Activated CD4-positive, alpha-beta T cell treated with anti-CD3 and anti-CD28 coated beads for 36 hours (primary cell): ENCODE data around the gene HOXB8. TPM values are rescaled to one million over a fixed set of nuclear protein-coding genes. Genes with fewer than 3 reads are reported as not detected.

Experiments
- ATAC-seq: fragments of 200-7000 bp; cut with Tn5 transposase; one replicate; pipeline ENCODE4 v1.10.0; 2021; ENCODE audit warnings: mild to moderate bottlenecking, moderate library complexity
- CTCF ChIA-PET: fragments of 350-600 bp; sonication (Branson Sonifier 250); formaldehyde crosslinking; loops from one replicate; lab custom pipeline; 2021; ENCODE audit warnings: antibody characterized with exemption; lab: Charles Lee
- POLR2A ChIA-PET: fragments of 350-600 bp; sonication (Branson Sonifier 250); formaldehyde crosslinking; loops from one replicate; lab custom pipeline; 2021; ENCODE audit warnings: antibody characterized with exemption, inconsistent platforms; lab: Charles Lee
- DNase-seq: peaks from one replicate; pipeline ENCODE4 v3.0.0-alpha.2; 2020
- H3K27ac Mint-ChIP-seq: one replicate; pipeline ENCODE4 v1.8.0; 2021; ENCODE audit warnings: mixed read lengths
- H3K27me3 Mint-ChIP-seq: one replicate; pipeline ENCODE4 v1.8.0; 2021; ENCODE audit warnings: mixed read lengths
- H3K36me3 Mint-ChIP-seq: one replicate; pipeline ENCODE4 v1.8.0; 2021; ENCODE audit warnings: low read depth, mixed read lengths
- H3K4me1 Mint-ChIP-seq: one replicate; pipeline ENCODE4 v1.8.0; 2021; ENCODE audit warnings: mixed read lengths
- H3K4me3 Mint-ChIP-seq: one replicate; pipeline ENCODE4 v1.8.0; 2021; ENCODE audit warnings: mild to moderate bottlenecking, moderate library complexity, mixed read lengths
- H3K9me3 Mint-ChIP-seq: one replicate; pipeline ENCODE4 v1.8.0; 2021; ENCODE audit warnings: low read depth, mixed read lengths
- intact Hi-C, 2 experiments: fragments of 100-400 bp; cut with DNase I in 1 of 2; cut with micrococcal nuclease in 1 of 2; formaldehyde crosslinking; loops; one replicate each; pipeline versions ENCODE4 v1.14.2 to v1.15.1; 2022 to 2024; cut with DNase I, micrococcal nuclease
- total RNA-seq, 2 experiments: library from RNA; stranded (reverse); gene quantifications; one replicate each; pipeline ENCODE4 v1.2.3, GENCODE V29; 2021

Gene HOXB8
- total RNA-seq, 2 experiments from 2014 or later, result not detected

DNA sequence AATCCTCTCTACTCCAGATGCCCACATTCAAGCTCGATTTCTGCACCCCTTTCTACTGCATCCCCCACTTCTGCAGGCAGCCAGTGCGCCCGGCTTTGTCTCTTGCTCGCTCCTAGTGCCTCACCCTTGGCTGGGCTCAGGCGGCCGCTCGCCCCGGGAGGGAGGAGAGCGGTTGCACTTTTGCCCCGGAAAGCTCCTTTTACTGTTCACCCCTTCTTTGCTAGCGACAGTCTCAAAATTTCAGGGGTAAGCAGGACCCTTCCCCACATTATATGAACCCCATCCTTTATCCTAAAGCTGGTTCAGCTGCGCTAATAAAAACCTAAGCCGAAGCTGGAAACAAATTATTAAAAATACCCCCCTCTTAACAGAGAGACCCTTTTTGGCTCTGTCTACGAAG lies 22.5 kb downstream of the HOXB8 start:
- CTCF ChIA-PET, result interaction anchor here (0.6 to 6.7 kb wide), 57 partner anchors 9 to 567 kb away, joined by 3 to 74 read pairs (median 5); partner anchors contain the start of genes HOXB8 and HOXB9
- H3K27me3 Mint-ChIP-seq, result peaks cover 81% of the 10 kb centered on the region
- no peak overlapping the region for H3K27ac Mint-ChIP-seq
- ATAC-seq (no peak), DNase-seq (peak; percentile 55)
- H3K4me3 Mint-ChIP-seq, result peak overlapping the region; percentile 67
- no peaks in the 10 kb centered on the region for H3K9me3 Mint-ChIP-seq
- POLR2A ChIA-PET, result interaction anchor here (0.9 kb wide), 1 partner anchor 9 kb away, joined by 3 read pairs; no protein-coding TSS in a partner anchor
- H3K36me3 Mint-ChIP-seq, result no peaks in the 10 kb centered on the region
- intact Hi-C loops, result loop anchor here (2.0 to 10.0 kb wide), 6 partner anchors 330 to 510 kb away; no protein-coding TSS in a partner anchor
- H3K4me1 Mint-ChIP-seq, result peaks cover 33% of the 10 kb centered on the region

DNA sequence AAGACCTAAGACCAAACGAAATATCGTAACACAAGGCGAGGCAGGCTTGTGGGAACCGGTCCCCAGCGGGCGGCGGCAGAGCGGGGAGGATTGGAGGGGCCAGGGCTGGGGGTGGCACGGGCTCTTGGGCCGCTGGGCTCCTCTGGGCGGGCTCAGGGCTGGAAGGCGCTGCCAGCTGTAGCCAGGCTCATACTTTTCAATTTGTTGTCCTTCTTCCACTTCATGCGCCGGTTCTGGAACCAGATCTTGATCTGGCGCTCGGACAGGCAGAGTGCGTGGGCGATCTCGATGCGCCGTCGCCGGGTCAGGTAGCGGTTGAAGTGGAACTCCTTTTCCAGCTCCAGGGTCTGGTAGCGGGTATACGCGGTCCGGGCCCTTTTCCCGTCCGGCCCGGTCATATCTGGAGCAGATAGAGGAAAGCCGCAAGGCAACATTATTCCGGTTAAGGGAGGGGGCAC lies 23.0 kb downstream of the HOXB8 start:
- ChIA-PET POLR2A (interaction anchor here (0.9 kb wide), 1 partner anchor 9 kb away, joined by 3 read pairs; no protein-coding TSS in a partner anchor), CTCF (interaction anchor here (0.6 to 6.7 kb wide), 27 partner anchors 8 to 566 kb away, joined by 3 to 74 read pairs (median 7); partner anchors contain the start of genes HOXB8 and HOXB9)
- Mint-ChIP-seq H3K27ac (no peak overlapping the region), H3K9me3 (no peaks in the 10 kb centered on the region), H3K27me3 (peaks cover 82% of the 10 kb centered on the region), H3K36me3 (no peaks in the 10 kb centered on the region), H3K4me1 (peaks cover 28% of the 10 kb centered on the region), H3K4me3 (no peak overlapping the region)
- intact Hi-C loops, result loop anchor here (2.0 to 10.0 kb wide), 6 partner anchors 330 to 510 kb away; no protein-coding TSS in a partner anchor
- ATAC-seq, result no peak
- DNase-seq, result no peak

DNA sequence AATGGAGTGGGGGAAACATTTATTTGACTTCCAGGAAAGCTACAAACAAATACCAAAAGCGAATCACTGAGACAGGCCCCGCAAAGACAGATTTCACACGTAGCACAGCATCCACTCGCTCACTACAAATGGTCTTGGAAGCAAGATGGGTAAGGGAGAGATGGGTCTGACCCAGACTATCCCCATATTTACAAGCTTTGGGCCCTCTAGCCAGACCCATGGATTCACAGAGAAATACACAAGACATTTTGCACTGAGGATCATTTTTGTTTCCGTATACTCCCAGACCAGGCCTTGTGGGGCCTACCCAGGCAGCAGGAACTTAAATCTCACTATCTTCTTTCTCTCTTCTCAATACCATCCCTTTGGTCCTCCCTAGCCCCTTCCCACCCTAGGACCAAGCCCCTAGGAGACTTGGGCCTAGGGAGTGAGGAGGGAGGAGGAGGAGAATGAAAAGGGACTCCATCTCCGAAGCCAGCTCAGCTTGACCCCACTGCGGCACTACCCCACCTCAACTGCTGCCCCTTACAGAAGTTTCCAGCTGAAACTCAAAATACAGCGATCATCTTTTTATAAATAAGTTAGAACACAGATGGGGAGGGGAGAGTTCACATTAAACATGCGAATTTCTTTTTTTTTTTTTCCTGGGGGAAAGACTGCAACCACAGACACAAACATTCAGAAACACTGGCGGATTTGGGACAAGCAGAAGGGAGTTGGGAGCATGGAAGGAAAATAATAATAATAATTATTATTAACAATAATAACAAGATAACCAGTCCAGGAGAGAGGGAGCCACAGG lies 23.6 kb downstream of the HOXB8 start:
- ATAC-seq, result no peak
- peaks cover 23% of the 10 kb centered on the region for H3K4me1 Mint-ChIP-seq
- no peak overlapping the region for H3K4me3 Mint-ChIP-seq
- no peak overlapping the region for H3K27ac Mint-ChIP-seq
- CTCF ChIA-PET, result interaction anchor here (0.6 to 6.7 kb wide), 12 partner anchors 11 to 565 kb away, joined by 3 to 74 read pairs (median 5); no protein-coding TSS in a partner anchor
- POLR2A ChIA-PET, result no interaction called here
- no peaks in the 10 kb centered on the region for H3K9me3 Mint-ChIP-seq
- no peak for DNase-seq
- H3K36me3 Mint-ChIP-seq, result no peaks in the 10 kb centered on the region
- intact Hi-C loops, result loop anchor here (2.0 to 10.0 kb wide), 6 partner anchors 329 to 509 kb away; no protein-coding TSS in a partner anchor
- H3K27me3 Mint-ChIP-seq, result peaks cover 81% of the 10 kb centered on the region

DNA sequence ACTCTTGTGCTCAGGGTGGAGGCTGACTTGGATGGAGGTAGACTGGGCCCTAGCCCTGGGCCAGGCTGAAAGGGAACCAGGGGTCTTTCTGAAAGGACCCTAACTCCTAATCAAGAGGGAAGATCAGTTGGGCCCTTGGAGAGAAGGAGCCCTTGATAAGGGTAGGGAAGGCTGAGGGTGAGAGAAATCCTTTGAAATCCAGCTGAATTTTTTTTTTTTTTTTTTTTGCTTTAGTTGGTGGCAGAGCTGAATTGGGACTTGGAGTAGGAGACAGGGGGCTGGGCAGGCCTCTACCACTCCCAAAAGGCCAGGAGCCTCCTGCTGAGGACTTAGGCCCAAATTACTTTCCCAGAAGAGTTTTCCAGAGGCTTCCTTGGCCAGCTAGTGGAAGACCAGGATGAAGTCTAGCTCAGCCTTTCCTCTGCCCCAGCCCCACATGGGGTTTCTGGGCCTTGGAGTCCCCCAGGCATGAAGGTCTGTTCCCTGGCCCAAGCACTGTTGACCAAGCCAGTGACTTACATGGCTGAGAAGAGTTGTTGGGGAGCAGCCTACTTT lies 24.4 kb downstream of the HOXB8 start:
- POLR2A ChIA-PET, result interaction anchor here (0.6 kb wide), 2 partner anchors 29 to 238 kb away, joined by 3 read pairs; no protein-coding TSS in a partner anchor
- Mint-ChIP-seq H3K4me1 (peaks cover 28% of the 10 kb centered on the region), H3K27me3 (peaks cover 83% of the 10 kb centered on the region), H3K27ac (no peak overlapping the region), H3K4me3 (no peak overlapping the region), H3K9me3 (no peaks in the 10 kb centered on the region), H3K36me3 (no peaks in the 10 kb centered on the region)
- no peak for DNase-seq
- CTCF ChIA-PET, result interaction anchor here (0.7 to 1.9 kb wide), 9 partner anchors 12 to 528 kb away, joined by 3 to 6 read pairs (median 3); no protein-coding TSS in a partner anchor
- no peak for ATAC-seq
- intact Hi-C loops, result loop anchor here (5.0 to 10.0 kb wide), 5 partner anchors 328 to 508 kb away; no protein-coding TSS in a partner anchor

DNA sequence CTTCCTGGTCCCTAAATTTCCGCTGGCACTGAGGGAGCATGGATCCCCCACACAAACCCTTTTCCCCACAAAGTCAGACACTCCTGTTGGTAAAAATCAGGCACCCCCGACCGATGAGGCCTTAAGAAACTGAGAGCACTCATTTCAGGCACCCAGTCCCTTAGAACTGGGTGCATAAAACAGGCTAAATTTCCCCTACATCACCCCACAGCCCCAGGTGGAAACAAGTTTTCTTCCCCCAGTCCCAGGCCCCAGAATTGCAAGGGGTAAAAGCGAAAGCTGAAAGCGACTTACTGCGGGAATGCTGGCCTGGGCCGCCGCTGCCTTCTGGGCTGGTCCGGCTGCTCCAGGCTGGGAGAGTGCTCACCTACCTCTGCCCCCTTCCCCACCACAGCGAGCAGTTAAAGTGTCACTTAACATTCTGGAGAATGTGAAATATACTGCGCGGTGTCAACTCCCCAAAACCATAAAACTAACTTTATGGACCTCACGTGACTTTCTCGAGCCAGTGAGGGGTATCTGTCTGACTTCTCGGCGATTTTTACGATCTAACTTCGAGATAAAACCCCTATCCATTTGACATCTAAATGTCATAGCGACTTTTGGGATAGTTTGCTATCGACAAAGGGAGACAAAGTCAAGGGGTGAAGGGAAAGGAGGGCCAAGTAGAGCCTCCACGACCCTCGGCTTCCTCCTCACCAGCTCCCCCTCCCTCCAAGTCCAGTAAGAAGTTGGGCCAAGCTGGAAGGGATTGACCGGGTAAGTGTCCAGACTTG lies 25.1 kb downstream of the HOXB8 start, which contains the start of gene HOXB3:
Gene HOXB3, minus strand, starts transcription at position 411 of the 776 bp plus-strand sequence. CDS start 37,767 bp downstream, outside the sequence.
- CTCF ChIA-PET, result interaction anchor here (0.7 to 1.9 kb wide), 12 partner anchors 11 to 527 kb away, joined by 3 to 6 read pairs (median 4); no protein-coding TSS in a partner anchor
- DNase-seq (no peak), ATAC-seq (no peak)
- POLR2A ChIA-PET, result interaction anchor here (0.6 to 1.6 kb wide), 3 partner anchors 29 to 256 kb away, joined by 3 read pairs; no protein-coding TSS in a partner anchor
- peaks cover 82% of the 10 kb centered on the region for H3K27me3 Mint-ChIP-seq
- peaks cover 34% of the 10 kb centered on the region for H3K4me1 Mint-ChIP-seq
- H3K9me3 Mint-ChIP-seq, result no peaks in the 10 kb centered on the region
- H3K36me3 Mint-ChIP-seq, result no peaks in the 10 kb centered on the region
- intact Hi-C loops, result loop anchor here (5.0 to 10.0 kb wide), 5 partner anchors 328 to 508 kb away; no protein-coding TSS in a partner anchor
- no peak within 1 kb of the TSS for H3K4me3 Mint-ChIP-seq
- no peak within 1 kb of the TSS for H3K27ac Mint-ChIP-seq

DNA sequence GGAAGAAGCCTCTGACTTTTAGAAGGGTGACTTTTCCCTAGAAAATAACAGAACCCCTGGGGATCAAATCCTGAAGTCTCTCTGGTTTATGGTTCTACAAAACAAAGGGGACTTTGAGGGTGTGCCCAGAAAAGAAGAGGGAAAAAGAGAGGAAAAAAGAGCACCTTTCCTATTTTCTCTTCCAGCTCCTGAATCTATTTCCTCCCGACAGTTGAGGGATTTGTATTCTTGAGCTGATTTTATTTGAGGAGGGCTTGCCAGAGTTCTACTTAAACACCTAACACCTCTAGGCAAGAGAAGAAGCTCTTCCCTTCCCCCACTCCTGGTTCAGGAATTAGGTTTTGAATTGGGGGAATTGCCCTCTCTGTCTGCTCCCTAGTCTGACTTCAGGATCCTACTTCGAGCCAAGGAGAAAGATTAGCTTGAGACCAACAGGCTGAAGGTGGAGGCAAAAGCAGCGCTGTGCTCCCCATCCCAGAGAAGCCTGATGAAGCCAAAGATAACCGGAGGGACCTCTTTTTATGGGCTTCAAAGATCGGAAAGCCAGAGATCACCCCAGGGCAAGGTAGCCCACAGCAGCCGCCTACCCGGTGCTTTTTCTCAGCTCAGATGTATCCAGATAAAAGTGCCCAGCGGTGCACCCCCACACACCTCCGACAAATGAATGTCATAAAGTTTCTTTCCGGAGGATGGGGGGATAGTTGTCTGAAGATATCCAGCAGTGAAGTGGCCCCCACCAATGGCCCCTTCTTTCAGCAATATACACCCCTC lies 25.8 kb downstream of the HOXB8 start:
- ChIA-PET CTCF (interaction anchor here (0.7 to 2.3 kb wide), 14 partner anchors 12 to 330 kb away, joined by 3 to 13 read pairs (median 4); no protein-coding TSS in a partner anchor), POLR2A (interaction anchor here (1.6 kb wide), 1 partner anchor 255 kb away, joined by 3 read pairs; no protein-coding TSS in a partner anchor)
- peaks cover 38% of the 10 kb centered on the region for H3K4me1 Mint-ChIP-seq
- no peak overlapping the region for H3K27ac Mint-ChIP-seq
- no peak for ATAC-seq
- DNase-seq, result no peak
- no peaks in the 10 kb centered on the region for H3K9me3 Mint-ChIP-seq
- H3K36me3 Mint-ChIP-seq, result no peaks in the 10 kb centered on the region
- no peak overlapping the region for H3K4me3 Mint-ChIP-seq
- intact Hi-C loops, result no loop called here
- peaks cover 86% of the 10 kb centered on the region for H3K27me3 Mint-ChIP-seq

DNA sequence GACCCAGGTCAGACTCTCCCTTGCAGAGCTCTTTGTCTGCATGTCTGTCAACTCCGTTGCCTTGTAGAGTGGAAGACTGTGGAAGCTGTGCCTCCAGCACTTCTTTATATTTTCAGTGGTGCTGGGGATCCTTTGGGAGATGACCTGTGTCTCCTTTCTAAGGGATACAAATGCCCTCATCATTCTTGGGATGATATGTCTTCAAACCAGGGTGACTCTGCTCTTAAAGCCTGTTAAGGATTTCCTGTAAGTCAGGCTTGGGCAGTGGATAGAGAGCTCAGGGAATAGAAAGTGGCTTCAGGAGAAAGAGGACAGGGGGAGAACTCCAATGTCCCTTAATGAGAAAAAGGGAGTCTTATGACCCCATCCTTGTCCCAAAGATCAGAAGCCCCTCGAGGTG lies 26.6 kb downstream of the HOXB8 start:
- H3K4me3 Mint-ChIP-seq, result no peak overlapping the region
- H3K9me3 Mint-ChIP-seq, result no peaks in the 10 kb centered on the region
- CTCF ChIA-PET, result interaction anchor here (0.8 to 2.3 kb wide), 13 partner anchors 18 to 329 kb away, joined by 3 to 13 read pairs (median 5); no protein-coding TSS in a partner anchor
- peaks cover 35% of the 10 kb centered on the region for H3K4me1 Mint-ChIP-seq
- ATAC-seq, result no peak
- intact Hi-C loops, result no loop called here
- no peak for DNase-seq
- POLR2A ChIA-PET, result interaction anchor here (1.6 kb wide), 1 partner anchor 255 kb away, joined by 3 read pairs; no protein-coding TSS in a partner anchor
- H3K27ac Mint-ChIP-seq, result no peak overlapping the region
- peaks cover 86% of the 10 kb centered on the region for H3K27me3 Mint-ChIP-seq
- H3K36me3 Mint-ChIP-seq, result no peaks in the 10 kb centered on the region

DNA sequence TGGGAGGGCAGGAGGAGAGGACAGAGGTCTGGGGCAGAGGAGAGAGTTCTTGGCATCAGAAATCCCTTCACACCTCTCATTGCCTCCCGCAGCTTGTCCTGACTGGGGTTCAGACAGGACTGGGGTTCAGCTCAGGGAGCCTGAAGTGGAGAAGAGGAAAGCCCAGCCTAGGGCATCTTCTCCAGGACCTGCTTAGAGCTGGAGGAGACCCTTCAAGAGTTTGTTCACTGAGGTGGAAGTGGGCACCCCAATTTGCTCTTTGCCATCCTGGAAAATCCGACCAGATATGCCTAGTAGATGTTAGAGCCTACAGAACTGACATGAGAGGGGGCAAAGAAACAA lies 27.0 kb downstream of the HOXB8 start:
- Mint-ChIP-seq H3K4me3 (no peak overlapping the region), H3K4me1 (peaks cover 31% of the 10 kb centered on the region), H3K27me3 (peaks cover 89% of the 10 kb centered on the region), H3K36me3 (no peaks in the 10 kb centered on the region), H3K9me3 (no peaks in the 10 kb centered on the region), H3K27ac (no peak overlapping the region)
- ATAC-seq, result no peak
- ChIA-PET CTCF (interaction anchor here (0.8 to 2.3 kb wide), 15 partner anchors 19 to 329 kb away, joined by 3 to 13 read pairs (median 5); no protein-coding TSS in a partner anchor), POLR2A (interaction anchor here (0.5 to 1.6 kb wide), 2 partner anchors 145 to 254 kb away, joined by 3 read pairs; no protein-coding TSS in a partner anchor)
- intact Hi-C loops, result no loop called here
- no peak for DNase-seq

DNA sequence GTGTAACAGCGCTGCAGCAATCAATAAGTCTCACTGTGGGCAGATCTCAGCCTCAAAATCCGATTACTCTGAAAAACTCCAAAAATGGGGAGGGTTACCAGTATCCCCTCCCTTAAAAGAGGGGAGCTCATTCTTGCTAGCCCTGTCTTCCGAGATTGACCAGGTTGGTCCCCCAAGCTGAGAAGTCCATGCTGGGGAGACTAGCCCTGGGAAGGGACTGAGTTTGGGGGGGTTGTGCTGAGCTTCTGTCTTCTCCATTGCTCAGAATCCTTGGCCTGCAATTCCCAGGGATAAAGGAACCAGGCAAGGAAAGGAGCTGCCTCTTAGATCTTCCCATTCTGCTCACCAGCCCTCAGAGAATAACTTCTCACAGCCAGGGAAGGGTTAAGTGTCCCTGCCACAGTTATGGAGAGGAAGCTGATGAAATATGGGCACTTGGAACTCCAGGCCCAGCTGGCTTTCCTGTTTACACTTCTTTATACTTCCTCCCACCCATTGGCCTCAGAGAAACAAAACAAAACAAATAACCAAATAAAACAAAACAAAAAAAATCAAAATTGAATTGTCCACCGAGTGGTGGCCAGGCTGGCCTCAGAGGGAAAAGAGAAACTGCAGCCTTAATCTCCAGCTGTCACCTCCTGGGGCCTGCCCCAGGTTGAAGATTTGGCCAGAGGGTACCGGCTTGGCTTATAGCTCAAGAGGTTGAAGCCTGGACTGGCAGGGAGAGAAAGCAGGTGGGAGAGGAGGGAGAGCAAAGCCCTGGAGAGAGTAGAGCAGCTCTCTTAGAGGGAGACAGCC lies 27.6 kb downstream of the HOXB8 start:
- peaks cover 89% of the 10 kb centered on the region for H3K27me3 Mint-ChIP-seq
- H3K4me3 Mint-ChIP-seq, result no peak overlapping the region
- no peak overlapping the region for H3K27ac Mint-ChIP-seq
- no peak for ATAC-seq
- intact Hi-C loops, result no loop called here
- POLR2A ChIA-PET, result interaction anchor here (0.5 kb wide), 1 partner anchor 144 kb away, joined by 3 read pairs; no protein-coding TSS in a partner anchor
- H3K4me1 Mint-ChIP-seq, result peaks cover 30% of the 10 kb centered on the region
- no peaks in the 10 kb centered on the region for H3K36me3 Mint-ChIP-seq
- H3K9me3 Mint-ChIP-seq, result no peaks in the 10 kb centered on the region
- no peak for DNase-seq
- CTCF ChIA-PET, result interaction anchor here (0.6 to 2.3 kb wide), 15 partner anchors 20 to 449 kb away, joined by 3 to 13 read pairs (median 3); no protein-coding TSS in a partner anchor
